ENCODE results near the gene C11orf42.

DNA sequence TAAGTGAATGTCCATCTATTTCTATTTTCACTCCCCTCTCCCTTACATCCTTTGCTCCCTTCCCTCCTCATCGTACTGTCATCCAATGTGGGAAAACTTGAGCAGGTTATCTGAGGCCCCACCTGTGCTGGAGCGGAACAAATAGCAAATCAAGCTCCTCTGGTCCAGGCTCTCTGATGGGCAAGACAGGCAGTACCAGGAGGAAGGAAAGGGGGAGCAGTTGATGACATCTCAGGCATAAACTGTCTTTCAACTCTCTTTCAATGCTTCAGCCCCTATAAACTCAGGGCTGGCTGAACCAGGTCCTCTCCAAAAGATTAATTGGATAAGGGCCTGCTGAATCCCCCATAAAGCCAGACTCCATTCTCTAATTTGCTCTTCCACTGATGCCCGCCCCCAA, 52.8 kb downstream of the C11orf42 start:
- TF ChIP-seq, protein P1, sequence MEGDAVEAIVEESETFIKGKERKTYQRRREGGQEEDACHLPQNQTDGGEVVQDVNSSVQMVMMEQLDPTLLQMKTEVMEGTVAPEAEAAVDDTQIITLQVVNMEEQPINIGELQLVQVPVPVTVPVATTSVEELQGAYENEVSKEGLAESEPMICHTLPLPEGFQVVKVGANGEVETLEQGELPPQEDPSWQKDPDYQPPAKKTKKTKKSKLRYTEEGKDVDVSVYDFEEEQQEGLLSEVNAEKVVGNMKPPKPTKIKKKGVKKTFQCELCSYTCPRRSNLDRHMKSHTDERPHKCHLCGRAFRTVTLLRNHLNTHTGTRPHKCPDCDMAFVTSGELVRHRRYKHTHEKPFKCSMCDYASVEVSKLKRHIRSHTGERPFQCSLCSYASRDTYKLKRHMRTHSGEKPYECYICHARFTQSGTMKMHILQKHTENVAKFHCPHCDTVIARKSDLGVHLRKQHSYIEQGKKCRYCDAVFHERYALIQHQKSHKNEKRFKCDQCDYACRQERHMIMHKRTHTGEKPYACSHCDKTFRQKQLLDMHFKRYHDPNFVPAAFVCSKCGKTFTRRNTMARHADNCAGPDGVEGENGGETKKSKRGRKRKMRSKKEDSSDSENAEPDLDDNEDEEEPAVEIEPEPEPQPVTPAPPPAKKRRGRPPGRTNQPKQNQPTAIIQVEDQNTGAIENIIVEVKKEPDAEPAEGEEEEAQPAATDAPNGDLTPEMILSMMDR (IDR thresholded peaks at IDR 0.05), result no peak
- TF ChIP-seq POLR2A (IDR thresholded peaks at IDR 0.05), result no peak
